ENCODE results near the gene GPHN.

The GPHN gene

GRCh38 chr14:66507722-66508546 lies at the start of gene GPHN:
Gene GPHN, plus strand, starts transcription at chr14:66508147.
- peak; percentile 95 for DNase-seq

GRCh38 chr14:66459603-66460002 lies 48.3 kb upstream of the GPHN start:
- no peak for DNase-seq

- no peak for DNase-seq
These were observed 43.7 kb upstream of the GPHN start for GRCh38 chr14:66464261-66464660.

- no peak for DNase-seq
These were observed 39.1 kb upstream of the GPHN start for GRCh38 chr14:66468778-66469367.

GRCh38 chr14:66471584-66471983 lies 36.4 kb upstream of the GPHN start:
- DNase-seq = no peak

- DNase-seq = no peak
These were observed 35.7 kb upstream of the GPHN start for GRCh38 chr14:66472251-66472650.

GRCh38 chr14:66473223-66473622 lies 34.7 kb upstream of the GPHN start:
- DNase-seq = no peak

- DNase-seq = no peak
These were observed 31.0 kb upstream of the GPHN start for GRCh38 chr14:66476964-66477363.

- no peak for DNase-seq
These were observed 30.4 kb upstream of the GPHN start for GRCh38 chr14:66477567-66477966.

- no peak for DNase-seq
These were observed 25.1 kb upstream of the GPHN start for GRCh38 chr14:66482873-66483272.

- no peak for DNase-seq
These were observed 24.6 kb upstream of the GPHN start for GRCh38 chr14:66483322-66483721.

GRCh38 chr14:66485029-66485428 lies 22.9 kb upstream of the GPHN start:
- no peak for DNase-seq

- no peak for DNase-seq
These were observed 22.0 kb upstream of the GPHN start, which contains the start of gene CCDC196 for GRCh38 chr14:66485910-66486421. Gene CCDC196, plus strand, starts transcription at chr14:66486371. Its CDS starts 132 bp downstream, at chr14:66486503.

- no peak for DNase-seq
These were observed 20.8 kb upstream of the GPHN start for GRCh38 chr14:66487164-66487563.

- no peak for DNase-seq
These were observed 17.5 kb upstream of the GPHN start for GRCh38 chr14:66490143-66491111.

- DNase-seq = no peak
These were observed 14.2 kb upstream of the GPHN start for GRCh38 chr14:66493750-66494149.

- peak; percentile 32 for DNase-seq
These were observed 12.5 kb upstream of the GPHN start for GRCh38 chr14:66495218-66496098.

GRCh38 chr14:66496188-66496807 lies 11.6 kb upstream of the GPHN start:
- no peak for DNase-seq

- DNase-seq = no peak
These were observed 11.0 kb upstream of the GPHN start for GRCh38 chr14:66496911-66497310.

- DNase-seq = no peak
These were observed 9.6 kb upstream of the GPHN start for GRCh38 chr14:66498311-66498710.

GRCh38 chr14:66501592-66501991 lies 6.4 kb upstream of the GPHN start:
- DNase-seq = no peak

Measured in stimulated activated CD4-positive, alpha-beta T cell treated with anti-CD3 and anti-CD28 coated beads, Interleukin-15, amount 100 ng/mL, for 24 hours (primary cell).